Duodenal mucosa (tissue), 2 donors: ENCODE results near the gene ADARB1.

Experiments used
- H3K27ac ChIP-seq: one replicate; pipeline ENCODE4 v1.7.0; 2013; ENCODE audit warnings: low read depth, low read length
- H3K27me3 ChIP-seq, 2 donors: one replicate each; pipeline ENCODE4 v1.7.0; 2013; ENCODE audit warnings: low read length in 2 of 2, control low read depth in 1 of 2; ENCODE audit not compliant: insufficient read depth in 2 of 2, control insufficient read depth in 1 of 2
- H3K36me3 ChIP-seq, 2 donors: one replicate each; pipeline ENCODE4 v1.7.0; 2013; ENCODE audit warnings: low read length in 2 of 2, control low read depth in 1 of 2; ENCODE audit not compliant: insufficient read depth in 2 of 2, control insufficient read depth in 1 of 2
- H3K4me1 ChIP-seq, 2 donors: one replicate each; pipeline ENCODE4 v1.7.0; 2013; ENCODE audit warnings: low read length in 2 of 2, control low read depth in 1 of 2; ENCODE audit not compliant: insufficient read depth in 2 of 2, control insufficient read depth in 1 of 2
- H3K4me3 ChIP-seq, 2 donors: one replicate each; pipeline ENCODE4 v1.7.0; 2013; ENCODE audit warnings: low read length in 2 of 2, low read depth in 1 of 2
- H3K9ac ChIP-seq, 2 donors: one replicate each; pipeline ENCODE4 v1.7.0; 2013; ENCODE audit warnings: low read length in 2 of 2, low read depth in 1 of 2
- H3K9me3 ChIP-seq, 2 donors: one replicate each; pipeline ENCODE4 v1.7.0; 2013; ENCODE audit warnings: low read length in 2 of 2, control low read depth in 1 of 2; ENCODE audit not compliant: control insufficient read depth in 1 of 2

ADARB1 gene

GRCh38 chr21:45211661-45212060 is 137.3 kb downstream of the ADARB1 start:
- H3K4me3 ChIP-seq = no peak overlapping the region
- H3K36me3 ChIP-seq = peaks cover 2 to 3% of the 10 kb centered on the region in 2 donors
- no peaks in the 10 kb centered on the region for H3K4me1 ChIP-seq
- no peak overlapping the region for H3K9ac ChIP-seq
- no peaks in the 10 kb centered on the region for H3K9me3 ChIP-seq
- H3K27ac ChIP-seq = no peak overlapping the region
- no peaks in the 10 kb centered on the region for H3K27me3 ChIP-seq

- H3K36me3 ChIP-seq = peaks cover 0 to 3% of the 10 kb centered on the region in 2 donors
- no peaks in the 10 kb centered on the region for H3K4me1 ChIP-seq
- no peaks in the 10 kb centered on the region for H3K27me3 ChIP-seq
- no peak overlapping the region for H3K9ac ChIP-seq
- no peak overlapping the region for H3K4me3 ChIP-seq
- no peaks in the 10 kb centered on the region for H3K9me3 ChIP-seq
- H3K27ac ChIP-seq = no peak overlapping the region
Observed at GRCh38 chr21:45213392-45213791, 139.0 kb downstream of the ADARB1 start.

GRCh38 chr21:45215213-45215612 is 140.8 kb downstream of the ADARB1 start:
- H3K4me1 ChIP-seq = no peaks in the 10 kb centered on the region
- no peaks in the 10 kb centered on the region for H3K9me3 ChIP-seq
- no peak overlapping the region for H3K27ac ChIP-seq
- peaks cover 0 to 3% of the 10 kb centered on the region in 2 donors for H3K36me3 ChIP-seq
- H3K27me3 ChIP-seq = no peaks in the 10 kb centered on the region
- no peak overlapping the region for H3K9ac ChIP-seq
- no peak overlapping the region for H3K4me3 ChIP-seq

DNA sequence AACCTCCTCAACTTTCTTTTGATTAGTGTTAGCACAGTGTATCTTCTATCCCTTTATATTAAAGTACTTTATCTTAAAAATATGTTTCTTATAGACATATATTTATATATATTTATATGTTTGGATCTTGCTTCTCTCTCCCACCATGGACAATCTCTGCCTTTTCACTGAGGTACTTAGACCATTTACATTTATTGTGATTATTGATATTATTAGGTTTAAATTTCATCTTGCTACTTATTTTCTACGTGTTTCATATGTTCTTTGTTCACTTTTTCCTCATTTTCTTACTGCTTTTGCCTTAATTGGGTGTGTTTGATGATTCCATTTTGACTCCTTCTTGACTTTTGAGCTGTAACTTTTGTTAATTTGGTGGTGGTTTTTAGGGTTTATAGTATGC is 142.6 kb downstream of the ADARB1 start:
- Histone ChIP-seq H3K36me3 (peaks cover 0 to 3% of the 10 kb centered on the region in 2 donors), H3K27me3 (no peaks in the 10 kb centered on the region), H3K27ac (no peak overlapping the region)

GRCh38 chr21:45219517-45219916 is 145.1 kb downstream of the ADARB1 start:
- Histone ChIP-seq H3K4me1 (no peaks in the 10 kb centered on the region), H3K27ac (no peak overlapping the region), H3K9ac (no peak overlapping the region), H3K9me3 (no peaks in the 10 kb centered on the region), H3K36me3 (peaks cover 0 to 3% of the 10 kb centered on the region in 2 donors), H3K27me3 (no peaks in the 10 kb centered on the region), H3K4me3 (no peak overlapping the region)

More for the DNA sequence above, 142.6 kb downstream of the ADARB1 start:
- H3K9ac ChIP-seq = no peak overlapping the region
- no peaks in the 10 kb centered on the region for H3K4me1 ChIP-seq
- no peak overlapping the region for H3K4me3 ChIP-seq
- no peaks in the 10 kb centered on the region for H3K9me3 ChIP-seq

DNA sequence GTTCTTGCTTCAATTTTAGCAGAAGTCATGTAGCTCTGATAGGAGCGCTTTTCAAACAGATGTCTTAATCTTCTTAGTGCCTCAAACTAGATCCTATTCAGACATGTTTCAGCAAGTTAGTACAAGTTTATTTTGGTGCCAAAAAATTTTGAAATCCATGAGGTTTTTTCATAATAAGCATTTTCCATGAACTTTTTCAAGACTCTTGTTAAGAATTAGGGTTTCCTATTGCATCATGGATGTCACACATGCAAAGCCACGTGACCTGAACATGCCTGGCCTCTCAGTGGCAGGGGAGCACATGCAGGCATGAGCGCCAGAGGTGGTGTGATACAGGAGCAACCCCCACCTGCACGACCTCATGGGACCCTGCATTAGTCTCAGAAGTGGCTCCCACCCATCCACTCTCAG is 145.7 kb downstream of the ADARB1 start:
- Histone ChIP-seq H3K27ac (no peak overlapping the region), H3K36me3 (peaks cover 0 to 3% of the 10 kb centered on the region in 2 donors), H3K4me3 (no peak overlapping the region), H3K9ac (no peak overlapping the region), H3K4me1 (no peaks in the 10 kb centered on the region), H3K27me3 (no peaks in the 10 kb centered on the region), H3K9me3 (no peaks in the 10 kb centered on the region)

DNA sequence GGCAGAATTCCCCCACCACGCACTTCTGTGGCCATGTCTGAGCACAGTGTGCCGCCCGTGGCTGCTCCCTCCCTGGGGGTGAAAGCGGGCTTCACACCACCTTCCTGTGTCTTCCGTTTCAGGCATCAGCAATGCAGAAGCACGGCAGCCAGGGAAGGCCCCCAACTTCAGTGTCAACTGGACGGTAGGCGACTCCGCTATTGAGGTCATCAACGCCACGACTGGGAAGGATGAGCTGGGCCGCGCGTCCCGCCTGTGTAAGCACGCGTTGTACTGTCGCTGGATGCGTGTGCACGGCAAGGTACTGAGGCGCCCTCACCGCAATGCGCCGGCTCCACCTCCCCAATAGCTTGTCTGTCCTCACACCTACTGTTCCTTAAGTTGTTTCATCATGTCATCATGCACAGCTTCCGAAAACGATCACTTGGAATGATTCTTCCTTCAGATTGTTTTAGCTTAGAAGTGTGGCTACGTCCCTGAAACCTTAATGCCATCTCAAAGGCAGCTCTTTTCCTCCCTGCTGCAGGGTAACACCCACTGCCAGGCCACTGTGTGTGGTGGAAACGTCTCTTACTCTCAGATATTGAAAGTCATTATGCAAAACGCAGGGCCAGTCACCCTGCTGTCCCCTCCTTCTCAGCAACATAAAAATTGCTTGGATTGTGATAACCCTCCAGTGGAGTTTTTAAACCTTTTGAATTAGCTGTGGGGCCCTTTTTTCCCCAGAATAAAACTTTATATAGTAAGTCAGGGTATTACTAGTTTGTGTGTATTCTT is 146.5 kb downstream of the ADARB1 start:
- peaks cover 0 to 3% of the 10 kb centered on the region in 2 donors for H3K36me3 ChIP-seq
- H3K4me3 ChIP-seq = no peak overlapping the region
- H3K27me3 ChIP-seq = no peaks in the 10 kb centered on the region
- H3K9me3 ChIP-seq = no peaks in the 10 kb centered on the region
- no peak overlapping the region for H3K9ac ChIP-seq
- H3K4me1 ChIP-seq = no peaks in the 10 kb centered on the region
- H3K27ac ChIP-seq = no peak overlapping the region

DNA sequence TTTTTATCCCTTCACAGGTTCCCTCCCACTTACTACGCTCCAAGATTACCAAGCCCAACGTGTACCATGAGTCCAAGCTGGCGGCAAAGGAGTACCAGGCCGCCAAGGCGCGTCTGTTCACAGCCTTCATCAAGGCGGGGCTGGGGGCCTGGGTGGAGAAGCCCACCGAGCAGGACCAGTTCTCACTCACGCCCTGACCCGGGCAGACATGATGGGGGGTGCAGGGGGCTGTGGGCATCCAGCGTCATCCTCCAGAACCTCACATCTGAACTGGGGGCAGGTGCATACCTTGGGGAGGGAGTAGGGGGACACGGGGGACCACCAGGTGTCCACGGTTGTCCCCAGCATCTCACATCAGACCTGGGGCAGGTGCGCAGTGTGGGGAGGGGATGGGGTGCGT is 147.6 kb downstream of the ADARB1 start:
- H3K4me3 ChIP-seq = no peak overlapping the region
- H3K9me3 ChIP-seq = no peaks in the 10 kb centered on the region
- no peak overlapping the region for H3K9ac ChIP-seq
- no peaks in the 10 kb centered on the region for H3K27me3 ChIP-seq
- no peaks in the 10 kb centered on the region for H3K4me1 ChIP-seq
- H3K27ac ChIP-seq = no peak overlapping the region
- peaks cover 0 to 3% of the 10 kb centered on the region in 2 donors for H3K36me3 ChIP-seq

- Histone ChIP-seq H3K27ac (no peak overlapping the region), H3K9ac (no peak overlapping the region), H3K36me3 (peaks cover 0 to 3% of the 10 kb centered on the region in 2 donors), H3K4me1 (no peaks in the 10 kb centered on the region), H3K27me3 (no peaks in the 10 kb centered on the region), H3K9me3 (no peaks in the 10 kb centered on the region), H3K4me3 (no peak overlapping the region)
Observed at GRCh38 chr21:45223236-45224185, 149.1 kb downstream of the ADARB1 start.
